Gastrocnemius medialis (tissue), 4 donors: ENCODE data around the gene ALKAL2. TPM values are rescaled to one million over a fixed set of nuclear protein-coding genes. Genes with fewer than 3 reads are reported as not detected.
A peak's percentile ranks its signal among the peaks of the same experiment; 100 is the strongest.

ENCODE experiments used
- ATAC-seq, 2 donors: fragments of 150-250 bp; one replicate each; pipeline ENCODE4 v1.9.1; 2016
- DNase-seq, 2 donors: peaks; one replicate each; pipeline ENCODE4 v3.0.0-alpha.2; 2019
- H3K27ac ChIP-seq, 4 donors: fragments of 200-600 bp; sonication (generic); 1 replicate in 1 of 4; 2 replicates in 3 of 4; pipeline ENCODE4 v1.5.1; 2016 to 2018; ENCODE audit warnings: mild to moderate bottlenecking in 2 of 4, moderate library complexity in 1 of 4
- H3K27me3 ChIP-seq, 3 donors: fragments of 200-600 bp; sonication (generic) in 2 of 3; 1 replicate in 1 of 3; 2 replicates in 2 of 3; pipeline versions ENCODE4 v1.5.1 to v1.6.0; 2016 to 2019; ENCODE audit warnings: mild to moderate bottlenecking in 1 of 3, moderate library complexity in 1 of 3
- H3K36me3 ChIP-seq, 2 donors: fragments of 200-600 bp; sonication (generic) in 1 of 2; one replicate each; pipeline ENCODE4 v1.5.1; 2017 to 2018
- H3K4me1 ChIP-seq, 2 donors: fragments of 200-600 bp; sonication (generic) in 1 of 2; one replicate each; pipeline ENCODE4 v1.5.1; 2016 to 2017; ENCODE audit warnings: mild to moderate bottlenecking in 2 of 2
- H3K4me3 ChIP-seq, 4 donors: fragments of 200-600 bp; sonication (generic) in 3 of 4; 1 replicate in 1 of 4; 2 replicates in 3 of 4; pipeline ENCODE4 v1.5.1; 2016 to 2019; ENCODE audit warnings: mild to moderate bottlenecking in 2 of 4
- H3K9me3 ChIP-seq, 3 donors: fragments of 200-600 bp; sonication (generic) in 2 of 3; 1 replicate in 1 of 3; 2 replicates in 2 of 3; pipeline ENCODE4 v1.5.1; 2016 to 2019
- CTCF ChIP-seq, 5 experiments: fragments of 450-650 bp in 3 of 5; fragments of 200-600 bp in 2 of 5; sonication (generic) in 2 of 5; IDR thresholded peaks in 4 of 5; conservative IDR thresholded peaks in 1 of 5; 1 replicate in 4 of 5; 2 replicates in 1 of 5; pipeline ENCODE4 v1.5.1; 2016 to 2019; ENCODE audit warnings: antibody characterized with exemption in 5 of 5, mild to moderate bottlenecking in 3 of 5, moderate library complexity in 3 of 5
- POLR2A ChIP-seq, 2 donors: fragments of 450-650 bp; IDR thresholded peaks; one replicate each; pipeline ENCODE4 v1.6.1; 2017; ENCODE audit warnings: antibody characterized with exemption in 2 of 2, mild to moderate bottlenecking in 2 of 2, moderate library complexity in 2 of 2
- in situ Hi-C, 4 donors: fragments of 200-750 bp; cut with MboI; loops; one replicate each; pipeline versions ENCODE4 v1.15.0 to v1.8.0; 2017; ENCODE audit warnings: low sequenced_read_pairs in 4 of 4
- intact Hi-C: fragments of 100-400 bp; cut with DNase I; formaldehyde crosslinking; loops from one replicate; pipeline ENCODE4 v1.15.1; 2023; ENCODE audit warnings: low total_unique reads
- total RNA-seq, 4 donors: library from RNA; depleted of rRNA; stranded (reverse); fragments of >200 nt; gene quantifications; one replicate each; pipeline versions ENCODE4 v1.1.0 to v1.2.3, GENCODE V29; 2016

The ALKAL2 gene
- total RNA-seq, 4 donors from 2014 or later: not detected

GRCh38 chr2:259789-260331 is 28.0 kb downstream of the ALKAL2 start:
- intact Hi-C loops (loop anchor here (5.0 kb wide), 1 partner anchor 417 kb away; the partner anchor contains the start of gene TMEM18), in situ Hi-C loops (no loop called here)
- no peak overlapping the region for H3K27ac ChIP-seq
- H3K4me3 ChIP-seq: no peak overlapping the region
- DNase-seq: no peak
- ATAC-seq: no peak
- H3K27me3 ChIP-seq: no peaks in the 10 kb centered on the region
- peaks cover 0 to 6% of the 10 kb centered on the region in 2 donors for H3K36me3 ChIP-seq
- TF ChIP-seq CTCF (IDR thresholded peaks at IDR 0.05 in 4 of 5, conservative IDR thresholded peaks at IDR 0.05 in 1 of 5) (no peak), POLR2A (IDR thresholded peaks at IDR 0.05) (no peak)
- peaks cover 3 to 9% of the 10 kb centered on the region in 2 donors for H3K4me1 ChIP-seq
- H3K9me3 ChIP-seq: no peaks in the 10 kb centered on the region

- in situ Hi-C loops: no loop called here
- TF ChIP-seq CTCF (IDR thresholded peaks at IDR 0.05 in 4 of 5, conservative IDR thresholded peaks at IDR 0.05 in 1 of 5): no peak
- TF ChIP-seq POLR2A (IDR thresholded peaks at IDR 0.05): no peak
- DNase-seq (no peak), ATAC-seq (no peak)
- Histone ChIP-seq H3K27ac (no peak overlapping the region), H3K4me3 (no peak overlapping the region), H3K4me1 (peaks cover 3 to 7% of the 10 kb centered on the region in 2 donors), H3K27me3 (no peaks in the 10 kb centered on the region), H3K9me3 (no peaks in the 10 kb centered on the region), H3K36me3 (peaks cover 0 to 6% of the 10 kb centered on the region in 2 donors)
- intact Hi-C loops: no loop called here
Measured at GRCh38 chr2:258933-259332, 29.0 kb downstream of the ALKAL2 start.

DNA sequence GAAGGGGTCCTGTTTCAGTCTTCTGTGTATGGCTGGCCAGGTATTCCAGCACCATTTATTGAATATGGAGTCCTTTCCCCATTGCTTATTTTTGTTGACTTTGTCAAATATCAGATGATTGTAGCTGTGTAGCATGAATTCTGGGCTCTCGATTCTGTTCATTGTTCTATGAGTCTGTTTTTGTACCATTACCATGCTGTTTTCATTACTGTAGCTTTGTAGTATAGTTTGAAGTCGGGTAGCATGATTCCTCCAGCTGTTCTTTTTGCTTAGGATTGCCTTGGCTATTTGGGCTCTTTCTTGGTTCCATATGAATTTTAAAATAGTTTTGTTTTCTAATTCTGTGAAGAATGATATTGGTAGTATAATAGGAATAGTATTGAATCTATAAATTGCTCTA is 30.0 kb downstream of the ALKAL2 start:
- no peaks in the 10 kb centered on the region for H3K4me1 ChIP-seq
- DNase-seq (no peak), ATAC-seq (no peak)
- H3K4me3 ChIP-seq: peak overlapping the region in 1 of 4 donors; percentile 9
- TF ChIP-seq CTCF (IDR thresholded peaks at IDR 0.05 in 4 of 5, conservative IDR thresholded peaks at IDR 0.05 in 1 of 5) (no peak), POLR2A (IDR thresholded peaks at IDR 0.05) (no peak)
- intact Hi-C loops (no loop called here), in situ Hi-C loops (no loop called here)
- no peaks in the 10 kb centered on the region for H3K9me3 ChIP-seq
- no peak overlapping the region for H3K27ac ChIP-seq
- H3K27me3 ChIP-seq: no peaks in the 10 kb centered on the region
- peaks cover 0 to 6% of the 10 kb centered on the region in 2 donors for H3K36me3 ChIP-seq

GRCh38 chr2:257429-257828 is 30.5 kb downstream of the ALKAL2 start:
- no peak for TF ChIP-seq CTCF (IDR thresholded peaks at IDR 0.05 in 4 of 5, conservative IDR thresholded peaks at IDR 0.05 in 1 of 5)
- no peak for TF ChIP-seq POLR2A (IDR thresholded peaks at IDR 0.05)
- Histone ChIP-seq H3K27me3 (no peaks in the 10 kb centered on the region), H3K4me3 (no peak overlapping the region), H3K9me3 (no peaks in the 10 kb centered on the region), H3K36me3 (peaks cover 0 to 6% of the 10 kb centered on the region in 2 donors), H3K4me1 (no peaks in the 10 kb centered on the region), H3K27ac (no peak overlapping the region)
- in situ Hi-C loops (no loop called here), intact Hi-C loops (no loop called here)
- ATAC-seq (no peak), DNase-seq (no peak)

DNA sequence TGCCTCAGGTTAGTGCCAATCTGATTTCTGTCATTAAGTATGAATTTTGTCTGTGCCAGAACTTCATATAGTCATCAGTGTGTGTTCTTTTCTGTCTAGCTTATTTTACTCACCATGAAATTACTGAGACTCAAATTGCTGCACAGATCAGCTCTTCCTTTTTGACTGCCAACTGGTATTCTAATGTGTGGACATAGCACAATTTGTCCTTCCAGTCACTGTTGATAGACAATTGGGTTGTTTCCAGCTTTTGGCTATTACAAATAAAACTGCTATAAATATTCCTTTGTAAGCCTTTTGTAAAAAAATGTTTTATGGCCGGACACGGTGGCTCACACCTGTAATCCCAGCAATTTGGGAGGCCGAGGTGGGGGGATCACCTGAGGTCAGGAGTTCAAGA is 31.8 kb downstream of the ALKAL2 start:
- no peak for DNase-seq
- H3K27ac ChIP-seq: no peak overlapping the region
- TF ChIP-seq CTCF (IDR thresholded peaks at IDR 0.05 in 4 of 5, conservative IDR thresholded peaks at IDR 0.05 in 1 of 5): no peak
- no peak for TF ChIP-seq POLR2A (IDR thresholded peaks at IDR 0.05)
- H3K9me3 ChIP-seq: no peaks in the 10 kb centered on the region
- intact Hi-C loops (no loop called here), in situ Hi-C loops (no loop called here)
- peaks cover 0 to 10% of the 10 kb centered on the region in 2 donors for H3K36me3 ChIP-seq
- no peaks in the 10 kb centered on the region for H3K4me1 ChIP-seq
- no peaks in the 10 kb centered on the region for H3K27me3 ChIP-seq
- ATAC-seq: no peak
- H3K4me3 ChIP-seq: no peak overlapping the region
